Smooth muscle cell (in vitro differentiated cells): ENCODE measurements around the gene APMAP. TPM values are rescaled to one million over a fixed set of nuclear protein-coding genes. Genes with fewer than 3 reads are reported as not detected.

ENCODE experiments used
- DNase-seq: peaks from one replicate; lab custom pipeline; 2025; ENCODE audit not compliant: unreplicated experiment; lab: John Stamatoyannopoulos, UW
- H2AFZ ChIP-seq: fragments of 200-600 bp; sonication (generic); 2 replicates; pipeline ENCODE4 v1.6.0; 2016; ENCODE audit warnings: antibody characterized with exemption, low read depth, mild to moderate bottlenecking
- H3F3A ChIP-seq: fragments of 200-600 bp; sonication (generic); 2 replicates; pipeline ENCODE4 v1.6.0; 2017; ENCODE audit warnings: antibody characterized with exemption, low read depth
- H3K27ac ChIP-seq: fragments of 200-600 bp; sonication (generic); 2 replicates; pipeline ENCODE4 v1.5.1; 2016; ENCODE audit warnings: low read depth, mild to moderate bottlenecking
- H3K27me3 ChIP-seq: fragments of 200-600 bp; sonication (generic); 2 replicates; pipeline ENCODE4 v1.6.1; 2016; ENCODE audit warnings: low read depth, mild to moderate bottlenecking
- H3K36me3 ChIP-seq: fragments of 200-600 bp; sonication (generic); 2 replicates; pipeline ENCODE4 v1.5.1; 2016; ENCODE audit warnings: low read depth
- H3K4me1 ChIP-seq: fragments of 200-600 bp; sonication (generic); 2 replicates; pipeline ENCODE4 v1.5.1; 2016; ENCODE audit warnings: low read depth
- H3K4me2 ChIP-seq: fragments of 200-600 bp; sonication (generic); 2 replicates; pipeline ENCODE4 v1.6.0; 2016; ENCODE audit warnings: mild to moderate bottlenecking
- H3K4me3 ChIP-seq: fragments of 200-600 bp; sonication (generic); 2 replicates; pipeline ENCODE4 v1.5.1; 2016; ENCODE audit warnings: mild to moderate bottlenecking
- H3K79me2 ChIP-seq: fragments of 200-600 bp; sonication (generic); 2 replicates; pipeline ENCODE4 v1.6.0; 2016; ENCODE audit warnings: low read depth, mild to moderate bottlenecking
- H3K9ac ChIP-seq: fragments of 200-600 bp; sonication (generic); 2 replicates; pipeline ENCODE4 v1.6.0; 2016; ENCODE audit warnings: low read depth
- H3K9me3 ChIP-seq: fragments of 200-600 bp; sonication (generic); replicated peaks from 2 replicates; pipeline ENCODE4 v1.5.1; 2016; ENCODE audit warnings: low read depth
- H4K20me1 ChIP-seq: fragments of 200-600 bp; sonication (generic); 2 replicates; pipeline ENCODE4 v1.6.0; 2016; ENCODE audit warnings: low read depth
- CTCF ChIP-seq: fragments of 200-600 bp; sonication (generic); IDR thresholded peaks from 2 replicates; pipeline ENCODE4 v1.5.1; 2017; ENCODE audit warnings: borderline replicate concordance, mild to moderate bottlenecking, antibody characterized with exemption; ENCODE audit not compliant: insufficient read depth, poor library complexity, severe bottlenecking
- WGBS: methylation state at CpG from one replicate; pipeline ENCODE4 v1.1.7; 2016; ENCODE audit warnings: low lambda C conversion rate; 5-methylcytosine and 5-hydroxymethylcytosine counted together
- polyA plus RNA-seq: library from polyadenylated mRNA; unstranded; fragments of >200 nt; fragmentation: Nextera tagmentation; extraction: Ambion mirVana; gene quantifications from 2 replicates; pipeline ENCODE4 v1.2.1, GENCODE V29; 2016
- total RNA-seq: library from RNA; depleted of rRNA; stranded (reverse); fragments of >200 nt; gene quantifications from 2 replicates; pipeline ENCODE4 v1.2.3, GENCODE V29; 2014

The APMAP gene
- total and polyA plus RNA-seq, 2 experiments from 2014 or later, result 54.4 to 86.9 TPM

GRCh38 chr20:25025986-25026605 lies 33.5 kb upstream of the APMAP start:
- Histone ChIP-seq H3K27me3 (no peaks in the 10 kb centered on the region), H2AFZ (no peak overlapping the region), H4K20me1 (no peaks in the 10 kb centered on the region), H3K36me3 (no peaks in the 10 kb centered on the region), H3K4me2 (no peak overlapping the region), H3F3A (no peaks in the 10 kb centered on the region), H3K4me1 (no peaks in the 10 kb centered on the region), H3K4me3 (no peak overlapping the region), H3K9ac (no peak overlapping the region), H3K27ac (no peak overlapping the region), H3K9me3 (no peaks in the 10 kb centered on the region), H3K79me2 (no peaks in the 10 kb centered on the region)
- no peak for TF ChIP-seq CTCF
- 94% methylated on average over 4 of the region's 4 CpGs for WGBS
- DNase-seq, result no peak

- no peaks in the 10 kb centered on the region for H3K9me3 ChIP-seq
- no peak for TF ChIP-seq CTCF
- H3K4me2 ChIP-seq, result no peak overlapping the region
- no peak overlapping the region for H3K27ac ChIP-seq
- WGBS, result 88% methylated on average over 14 of the region's 14 CpGs
- H2AFZ ChIP-seq, result no peak overlapping the region
- no peak for DNase-seq
- no peaks in the 10 kb centered on the region for H3K27me3 ChIP-seq
- no peaks in the 10 kb centered on the region for H4K20me1 ChIP-seq
- H3K4me1 ChIP-seq, result no peaks in the 10 kb centered on the region
- H3K9ac ChIP-seq, result no peak overlapping the region
- no peaks in the 10 kb centered on the region for H3F3A ChIP-seq
- H3K36me3 ChIP-seq, result no peaks in the 10 kb centered on the region
- H3K4me3 ChIP-seq, result no peak overlapping the region
- no peaks in the 10 kb centered on the region for H3K79me2 ChIP-seq
Measured at GRCh38 chr20:25025091-25025861, 32.7 kb upstream of the APMAP start.

GRCh38 chr20:25024171-25024570 lies 31.6 kb upstream of the APMAP start:
- Histone ChIP-seq H2AFZ (no peak overlapping the region), H3K79me2 (no peaks in the 10 kb centered on the region), H4K20me1 (no peaks in the 10 kb centered on the region), H3K27ac (no peak overlapping the region), H3K4me1 (no peaks in the 10 kb centered on the region), H3K36me3 (no peaks in the 10 kb centered on the region), H3K4me3 (no peak overlapping the region), H3K9ac (no peak overlapping the region), H3K9me3 (no peaks in the 10 kb centered on the region), H3K27me3 (no peaks in the 10 kb centered on the region), H3K4me2 (no peak overlapping the region), H3F3A (no peaks in the 10 kb centered on the region)
- TF ChIP-seq CTCF, result no peak
- WGBS, result 94% methylated on average over 4 of the region's 4 CpGs
- DNase-seq, result no peak
